Ascending aorta (tissue), 2 donors: Measurements from ENCODE around the gene MYL12B. TPM values are rescaled to one million over a fixed set of nuclear protein-coding genes. Genes with fewer than 3 reads are reported as not detected.

Source experiments
- DNase-seq, 2 donors: peaks; one replicate each; pipeline ENCODE4 v3.0.0-alpha.2; 2019; ENCODE audit warnings: low spot score in 2 of 2
- H3K27ac ChIP-seq, 2 donors: fragments of 200-600 bp; sonication (generic); one replicate each; pipeline ENCODE4 v1.5.1; 2016 to 2017; ENCODE audit warnings: mild to moderate bottlenecking in 1 of 2
- H3K27me3 ChIP-seq: fragments of 200-600 bp; sonication (generic); one replicate; pipeline ENCODE4 v1.5.1; 2017
- H3K36me3 ChIP-seq, 2 donors: fragments of 200-600 bp; sonication (generic); one replicate each; pipeline ENCODE4 v1.5.1; 2016
- H3K4me1 ChIP-seq, 2 donors: fragments of 200-600 bp; sonication (generic); one replicate each; pipeline ENCODE4 v1.5.1; 2016 to 2017; ENCODE audit warnings: mild to moderate bottlenecking in 1 of 2
- H3K4me3 ChIP-seq, 2 donors: fragments of 200-600 bp; sonication (generic); one replicate each; pipeline ENCODE4 v1.5.1; 2016 to 2017; ENCODE audit warnings: mild to moderate bottlenecking in 1 of 2
- H3K9me3 ChIP-seq, 2 donors: fragments of 200-600 bp; sonication (generic); one replicate each; pipeline ENCODE4 v1.5.1; 2016
- intact Hi-C: fragments of 100-400 bp; cut with DNase I; formaldehyde crosslinking; loops from one replicate; pipeline ENCODE4 v1.15.1; 2023
- total RNA-seq: library from RNA; depleted of rRNA; stranded (reverse); fragments of >200 nt; gene quantifications from one replicate; pipeline ENCODE4 v1.1.0, GENCODE V29; 2016
- TF ChIP-seq, protein P1 (sequence below), 3 experiments: fragments of 200-600 bp in 2 of 3; fragments of 450-650 bp in 1 of 3; sonication (generic) in 2 of 3; IDR thresholded peaks; one replicate each; pipeline ENCODE4 v1.5.1; 2016 to 2019; ENCODE audit warnings: antibody characterized with exemption in 3 of 3, mild to moderate bottlenecking in 1 of 3, moderate library complexity in 1 of 3

Gene MYL12B
- total RNA-seq, 1 donor from 2014 or later = 198 TPM

- Histone ChIP-seq H3K27me3 (no peaks in the 10 kb centered on the region), H3K9me3 (no peaks in the 10 kb centered on the region), H3K4me3 (no peak overlapping the region), H3K36me3 (no peaks in the 10 kb centered on the region), H3K27ac (no peak overlapping the region), H3K4me1 (no peaks in the 10 kb centered on the region)
- intact Hi-C loops = no loop called here
- TF ChIP-seq, protein P1, sequence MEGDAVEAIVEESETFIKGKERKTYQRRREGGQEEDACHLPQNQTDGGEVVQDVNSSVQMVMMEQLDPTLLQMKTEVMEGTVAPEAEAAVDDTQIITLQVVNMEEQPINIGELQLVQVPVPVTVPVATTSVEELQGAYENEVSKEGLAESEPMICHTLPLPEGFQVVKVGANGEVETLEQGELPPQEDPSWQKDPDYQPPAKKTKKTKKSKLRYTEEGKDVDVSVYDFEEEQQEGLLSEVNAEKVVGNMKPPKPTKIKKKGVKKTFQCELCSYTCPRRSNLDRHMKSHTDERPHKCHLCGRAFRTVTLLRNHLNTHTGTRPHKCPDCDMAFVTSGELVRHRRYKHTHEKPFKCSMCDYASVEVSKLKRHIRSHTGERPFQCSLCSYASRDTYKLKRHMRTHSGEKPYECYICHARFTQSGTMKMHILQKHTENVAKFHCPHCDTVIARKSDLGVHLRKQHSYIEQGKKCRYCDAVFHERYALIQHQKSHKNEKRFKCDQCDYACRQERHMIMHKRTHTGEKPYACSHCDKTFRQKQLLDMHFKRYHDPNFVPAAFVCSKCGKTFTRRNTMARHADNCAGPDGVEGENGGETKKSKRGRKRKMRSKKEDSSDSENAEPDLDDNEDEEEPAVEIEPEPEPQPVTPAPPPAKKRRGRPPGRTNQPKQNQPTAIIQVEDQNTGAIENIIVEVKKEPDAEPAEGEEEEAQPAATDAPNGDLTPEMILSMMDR (IDR thresholded peaks at IDR 0.05) = no peak
- DNase-seq = no peak
These were observed 28.9 kb upstream of the MYL12B start for GRCh38 chr18:3233004-3233403.

GRCh38 chr18:3233433-3234168 is 28.3 kb upstream of the MYL12B start:
- Histone ChIP-seq H3K27ac (no peak overlapping the region), H3K9me3 (no peaks in the 10 kb centered on the region), H3K4me3 (no peak overlapping the region), H3K36me3 (no peaks in the 10 kb centered on the region), H3K4me1 (no peaks in the 10 kb centered on the region), H3K27me3 (no peaks in the 10 kb centered on the region)
- TF ChIP-seq, protein P1 (IDR thresholded peaks at IDR 0.05) = no peak
- intact Hi-C loops = no loop called here
- no peak for DNase-seq

- no peak for DNase-seq
- no peak overlapping the region for H3K4me3 ChIP-seq
- TF ChIP-seq, protein P1 (IDR thresholded peaks at IDR 0.05) = no peak
- intact Hi-C loops = no loop called here
- no peaks in the 10 kb centered on the region for H3K9me3 ChIP-seq
- H3K36me3 ChIP-seq = no peaks in the 10 kb centered on the region
- no peaks in the 10 kb centered on the region for H3K27me3 ChIP-seq
- H3K27ac ChIP-seq = no peak overlapping the region
- H3K4me1 ChIP-seq = no peaks in the 10 kb centered on the region
These were observed 27.5 kb upstream of the MYL12B start for GRCh38 chr18:3234457-3234856.

GRCh38 chr18:3235846-3236245 is 26.1 kb upstream of the MYL12B start:
- no peaks in the 10 kb centered on the region for H3K4me1 ChIP-seq
- H3K36me3 ChIP-seq = no peaks in the 10 kb centered on the region
- H3K27me3 ChIP-seq = no peaks in the 10 kb centered on the region
- H3K27ac ChIP-seq = no peak overlapping the region
- TF ChIP-seq, protein P1 (IDR thresholded peaks at IDR 0.05) = no peak
- DNase-seq = no peak
- no peak overlapping the region for H3K4me3 ChIP-seq
- intact Hi-C loops = no loop called here
- no peaks in the 10 kb centered on the region for H3K9me3 ChIP-seq

- DNase-seq = no peak
- H3K36me3 ChIP-seq = no peaks in the 10 kb centered on the region
- H3K4me3 ChIP-seq = no peak overlapping the region
- intact Hi-C loops = no loop called here
- H3K9me3 ChIP-seq = no peaks in the 10 kb centered on the region
- TF ChIP-seq, protein P1 (IDR thresholded peaks at IDR 0.05) = no peak
- H3K27me3 ChIP-seq = no peaks in the 10 kb centered on the region
- no peak overlapping the region for H3K27ac ChIP-seq
- no peaks in the 10 kb centered on the region for H3K4me1 ChIP-seq
These were observed 25.5 kb upstream of the MYL12B start for GRCh38 chr18:3236470-3236869.
